Cardiac muscle cell (in vitro differentiated cells and primary cell): ENCODE data around the gene HSH2D. TPM values are rescaled to one million over a fixed set of nuclear protein-coding genes. Genes with fewer than 3 reads are reported as not detected.
A peak's percentile ranks its signal among the peaks of the same experiment; 100 is the strongest.

Experiments used
- DNase-seq, 2 donors: peaks; one replicate each; pipeline versions ENCODE4 v3.0.0 to v3.0.0-alpha.2; 2010 to 2017; ENCODE audit warnings: low read depth in 1 of 2, low spot score in 1 of 2
- H3K27ac ChIP-seq: fragments of 200-600 bp; sonication (generic); 2 replicates; pipeline ENCODE4 v1.5.1; 2016
- H3K27me3 ChIP-seq: fragments of 200-600 bp; sonication (generic); 2 replicates; pipeline ENCODE4 v1.6.0; 2016; ENCODE audit warnings: control low read depth
- H3K36me3 ChIP-seq: fragments of 200-600 bp; sonication (generic); 2 replicates; pipeline ENCODE4 v1.5.1; 2016; ENCODE audit warnings: control low read depth
- H3K4me1 ChIP-seq: fragments of 200-600 bp; sonication (generic); 2 replicates; pipeline ENCODE4 v1.8.1; 2017; ENCODE audit warnings: low read depth, mild to moderate bottlenecking, mixed run types
- H3K4me3 ChIP-seq: fragments of 200-600 bp; sonication (generic); 2 replicates; pipeline ENCODE4 v1.5.1; 2016; ENCODE audit warnings: mild to moderate bottlenecking
- H3K9me3 ChIP-seq: fragments of 200-600 bp; sonication (generic); 2 replicates; pipeline ENCODE4 v1.5.1; 2017; ENCODE audit warnings: low read depth, mild to moderate bottlenecking, control low read depth
- polyA plus RNA-seq: library from polyadenylated mRNA; unstranded; fragments of >200 nt; fragmentation: Nextera tagmentation; extraction: Ambion mirVana; gene quantifications from 2 replicates; pipeline ENCODE4 v1.2.1, GENCODE V29; 2016
- total RNA-seq: library from RNA; depleted of rRNA; stranded (reverse); fragments of >200 nt; gene quantifications from 2 replicates; pipeline ENCODE4 v1.2.3, GENCODE V29; 2016
- TF ChIP-seq, protein P1 (sequence below): IDR thresholded peaks from 2 replicates; pipeline ENCODE4 v1.5.1; 2012; ENCODE audit warnings: low read depth, mild to moderate bottlenecking, low read length

Gene HSH2D
- total and polyA plus RNA-seq, 2 experiments from 2014 or later: not detected

DNA sequence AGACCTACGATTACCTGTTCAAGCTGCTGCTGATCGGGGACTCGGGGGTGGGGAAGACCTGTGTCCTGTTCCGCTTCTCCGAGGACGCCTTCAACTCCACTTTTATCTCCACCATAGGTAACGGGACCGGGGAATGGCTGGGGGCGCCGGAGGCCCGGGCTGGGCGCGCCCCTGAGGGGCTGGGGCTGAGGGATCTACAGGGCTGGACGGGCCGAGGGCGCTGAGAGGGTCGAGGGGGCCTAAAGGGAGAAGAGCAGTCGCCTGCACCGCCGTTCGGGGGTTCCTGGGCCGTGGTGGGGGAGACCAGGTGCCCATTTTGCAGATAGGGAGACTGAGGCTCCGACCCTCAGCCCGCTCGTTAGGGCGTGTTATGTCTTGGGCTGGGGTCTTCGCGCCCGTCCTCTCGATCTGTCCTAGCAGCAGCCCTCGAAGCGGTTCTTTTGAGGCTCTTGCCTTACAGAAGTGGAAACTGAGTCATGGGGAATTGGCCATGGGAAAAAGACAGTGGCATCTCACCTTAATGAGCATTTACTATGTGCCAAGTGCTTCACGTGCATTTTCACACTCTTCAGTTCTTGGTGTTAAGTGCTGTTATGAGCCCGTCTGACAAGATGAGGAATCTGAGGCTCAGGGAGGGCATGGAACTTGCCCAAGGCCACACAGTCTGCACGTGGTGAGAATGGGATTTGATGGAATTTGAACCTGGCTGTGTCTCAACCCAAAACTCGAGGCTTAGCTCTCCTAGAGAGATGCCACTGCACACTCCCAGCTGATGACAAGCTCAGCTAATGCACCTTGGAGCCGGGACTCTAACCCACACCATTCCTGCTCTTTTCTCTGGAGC lies 31.4 kb upstream of the HSH2D start:
- Histone ChIP-seq H3K27ac (peak overlapping the region; percentile 95), H3K36me3 (no peaks in the 10 kb centered on the region), H3K4me1 (peaks cover 7% of the 10 kb centered on the region), H3K9me3 (no peaks in the 10 kb centered on the region), H3K4me3 (peak overlapping the region; percentile 90), H3K27me3 (no peaks in the 10 kb centered on the region)
- DNase-seq: peak in 1 of 2 donors; percentile 26
- TF ChIP-seq, protein P1, sequence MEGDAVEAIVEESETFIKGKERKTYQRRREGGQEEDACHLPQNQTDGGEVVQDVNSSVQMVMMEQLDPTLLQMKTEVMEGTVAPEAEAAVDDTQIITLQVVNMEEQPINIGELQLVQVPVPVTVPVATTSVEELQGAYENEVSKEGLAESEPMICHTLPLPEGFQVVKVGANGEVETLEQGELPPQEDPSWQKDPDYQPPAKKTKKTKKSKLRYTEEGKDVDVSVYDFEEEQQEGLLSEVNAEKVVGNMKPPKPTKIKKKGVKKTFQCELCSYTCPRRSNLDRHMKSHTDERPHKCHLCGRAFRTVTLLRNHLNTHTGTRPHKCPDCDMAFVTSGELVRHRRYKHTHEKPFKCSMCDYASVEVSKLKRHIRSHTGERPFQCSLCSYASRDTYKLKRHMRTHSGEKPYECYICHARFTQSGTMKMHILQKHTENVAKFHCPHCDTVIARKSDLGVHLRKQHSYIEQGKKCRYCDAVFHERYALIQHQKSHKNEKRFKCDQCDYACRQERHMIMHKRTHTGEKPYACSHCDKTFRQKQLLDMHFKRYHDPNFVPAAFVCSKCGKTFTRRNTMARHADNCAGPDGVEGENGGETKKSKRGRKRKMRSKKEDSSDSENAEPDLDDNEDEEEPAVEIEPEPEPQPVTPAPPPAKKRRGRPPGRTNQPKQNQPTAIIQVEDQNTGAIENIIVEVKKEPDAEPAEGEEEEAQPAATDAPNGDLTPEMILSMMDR: no peak

DNA sequence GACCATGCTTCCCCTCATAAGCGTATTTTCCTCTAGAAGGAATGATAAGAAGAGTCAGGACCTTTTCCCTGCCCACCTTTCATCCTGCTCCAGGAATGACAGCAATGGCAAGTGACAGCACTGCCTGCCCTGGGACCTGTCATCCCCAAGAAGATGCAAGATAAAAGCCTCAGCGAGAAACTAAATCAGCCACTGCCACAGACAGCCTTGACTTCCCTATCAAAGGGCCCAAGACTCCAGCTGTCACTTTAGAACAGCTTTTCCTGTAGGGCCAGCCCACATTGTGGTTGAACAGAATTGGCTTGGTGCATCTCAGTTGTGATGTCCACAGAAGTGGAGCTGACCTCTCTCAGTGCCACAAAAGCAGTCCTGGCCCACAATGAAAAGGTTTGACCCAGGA lies 30.7 kb upstream of the HSH2D start:
- Histone ChIP-seq H3K27me3 (no peaks in the 10 kb centered on the region), H3K4me1 (peaks cover 4% of the 10 kb centered on the region), H3K4me3 (no peak overlapping the region), H3K36me3 (no peaks in the 10 kb centered on the region), H3K9me3 (no peaks in the 10 kb centered on the region), H3K27ac (peak overlapping the region; percentile 95)
- TF ChIP-seq, protein P1: no peak
- peak in 1 of 2 donors; percentile 32 for DNase-seq

DNA sequence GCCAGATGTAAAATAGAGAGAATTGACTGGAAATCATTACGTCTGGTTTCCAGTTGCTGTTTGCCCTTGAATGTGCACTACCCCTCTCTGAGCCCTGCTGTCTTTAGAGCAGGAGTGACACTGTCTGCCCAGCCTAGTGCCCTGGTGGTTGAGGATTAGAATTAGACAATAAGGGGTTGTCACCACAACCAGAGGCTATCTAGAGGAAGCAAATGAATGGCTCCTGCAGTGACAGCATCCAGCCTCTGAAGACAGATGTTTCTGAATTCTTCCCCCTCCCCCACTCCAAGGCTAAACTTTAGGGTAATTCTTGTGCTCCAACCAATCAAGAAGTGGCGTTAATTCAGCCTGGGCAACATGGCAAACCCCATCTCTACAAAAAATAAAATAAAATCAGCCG lies 29.8 kb upstream of the HSH2D start:
- H3K36me3 ChIP-seq: peaks cover 2% of the 10 kb centered on the region
- no peak overlapping the region for H3K4me3 ChIP-seq
- H3K9me3 ChIP-seq: no peaks in the 10 kb centered on the region
- H3K4me1 ChIP-seq: peaks cover 4% of the 10 kb centered on the region
- TF ChIP-seq, protein P1: no peak
- H3K27ac ChIP-seq: peak overlapping the region; percentile 95
- H3K27me3 ChIP-seq: no peaks in the 10 kb centered on the region
- DNase-seq: no peak

- TF ChIP-seq, protein P1: no peak
These were observed 28.0 kb upstream of the HSH2D start for GRCh38 chr19:16115301-16116039.

GRCh38 chr19:16116067-16116466 lies 27.4 kb upstream of the HSH2D start:
- peaks cover 4% of the 10 kb centered on the region for H3K4me1 ChIP-seq
- TF ChIP-seq, protein P1: no peak
- H3K4me3 ChIP-seq: no peak overlapping the region
- no peak overlapping the region for H3K27ac ChIP-seq
- no peaks in the 10 kb centered on the region for H3K9me3 ChIP-seq
- H3K27me3 ChIP-seq: no peaks in the 10 kb centered on the region
- H3K36me3 ChIP-seq: peaks cover 13% of the 10 kb centered on the region
- DNase-seq: no peak

More at GRCh38 chr19:16115301-16116039, 28.0 kb upstream of the HSH2D start:
- Histone ChIP-seq H3K27me3 (no peaks in the 10 kb centered on the region), H3K9me3 (no peaks in the 10 kb centered on the region), H3K4me3 (no peak overlapping the region), H3K36me3 (peaks cover 11% of the 10 kb centered on the region), H3K27ac (no peak overlapping the region), H3K4me1 (peaks cover 4% of the 10 kb centered on the region)
- no peak for DNase-seq
